Liver (tissue), 9 donors: ENCODE results near the gene CFAP77. TPM values are rescaled to one million over a fixed set of nuclear protein-coding genes. Genes with fewer than 3 reads are reported as not detected.

ENCODE experiments used
- DNase-seq: peaks from one replicate; pipeline ENCODE4 v3.0.0-alpha.2; 2017; ENCODE audit warnings: low spot score
- H3K27ac ChIP-seq, 2 donors: one replicate each; pipeline ENCODE4 v1.7.0; 2013; ENCODE audit warnings: inconsistent platforms in 2 of 2, low read length in 2 of 2, control low read depth in 1 of 2, low read depth in 1 of 2, mild to moderate bottlenecking in 1 of 2
- H3K27me3 ChIP-seq, 4 donors: one replicate each; pipeline versions ENCODE4 v1.6.1 to v1.7.0; 2013; ENCODE audit warnings: low read length in 3 of 4, inconsistent platforms in 1 of 4, mild to moderate bottlenecking in 1 of 4, moderate library complexity in 1 of 4; ENCODE audit not compliant: control insufficient read depth in 4 of 4, insufficient read depth in 4 of 4
- H3K36me3 ChIP-seq, 4 donors: one replicate each; pipeline versions ENCODE4 v1.6.1 to v1.7.0; 2013; ENCODE audit warnings: low read length in 3 of 4, mild to moderate bottlenecking in 3 of 4, low read depth in 1 of 4, moderate library complexity in 1 of 4; ENCODE audit not compliant: control insufficient read depth in 4 of 4, insufficient read depth in 3 of 4
- H3K4me1 ChIP-seq, 4 donors: one replicate each; pipeline versions ENCODE4 v1.6.1 to v1.7.0; 2013; ENCODE audit warnings: low read length in 3 of 4, mild to moderate bottlenecking in 3 of 4, moderate library complexity in 1 of 4; ENCODE audit not compliant: control insufficient read depth in 4 of 4, insufficient read depth in 4 of 4
- H3K4me3 ChIP-seq, 3 donors: one replicate each; pipeline versions ENCODE4 v1.6.1 to v1.7.0; 2013; ENCODE audit warnings: low read length in 3 of 3, control low read depth in 1 of 3, low read depth in 1 of 3, mild to moderate bottlenecking in 1 of 3
- H3K9ac ChIP-seq, 2 donors: one replicate each; pipeline ENCODE4 v1.7.0; 2013; ENCODE audit warnings: low read length in 2 of 2, mild to moderate bottlenecking in 2 of 2, moderate library complexity in 2 of 2, control low read depth in 1 of 2, low read depth in 1 of 2
- H3K9me3 ChIP-seq, 4 donors: one replicate each; pipeline versions ENCODE4 v1.6.1 to v1.7.0; 2013; ENCODE audit warnings: low read length in 3 of 4; ENCODE audit not compliant: control insufficient read depth in 4 of 4
- ATF3 ChIP-seq: IDR thresholded peaks from 2 replicates; pipeline ENCODE4 v1.6.1; 2016; ENCODE audit warnings: antibody characterized with exemption
- CTCF ChIP-seq: fragments of 150-350 bp; IDR thresholded peaks from 2 replicates; pipeline ENCODE4 v1.5.1; 2017; ENCODE audit warnings: improper control_type of control experiment, low read depth, low read length; ENCODE audit not compliant: missing input control
- EGR1 ChIP-seq, 2 donors: IDR thresholded peaks; 2 replicates each; pipeline ENCODE4 v1.6.1; 2016 to 2018; ENCODE audit warnings: antibody characterized with exemption in 2 of 2, low read depth in 2 of 2
- FOXA1 ChIP-seq: IDR thresholded peaks from 2 replicates; pipeline ENCODE4 v1.6.1; 2016; ENCODE audit warnings: antibody characterized with exemption
- FOXA2 ChIP-seq: IDR thresholded peaks from 2 replicates; pipeline ENCODE4 v1.6.1; 2016; ENCODE audit warnings: antibody characterized with exemption
- HNF4A ChIP-seq, 2 donors: conservative IDR thresholded peaks; 2 replicates each; pipeline ENCODE4 v1.6.1; 2016; ENCODE audit warnings: antibody characterized with exemption in 2 of 2, mild to moderate bottlenecking in 2 of 2
- JUND ChIP-seq, 2 donors: IDR thresholded peaks; 2 replicates each; pipeline ENCODE4 v1.6.1; 2016; ENCODE audit warnings: antibody characterized with exemption in 2 of 2
- NR2F2 ChIP-seq: IDR thresholded peaks from 2 replicates; pipeline ENCODE4 v1.6.1; 2016; ENCODE audit warnings: antibody characterized with exemption
- REST ChIP-seq: IDR thresholded peaks from 2 replicates; pipeline ENCODE4 v1.6.1; 2016; ENCODE audit warnings: antibody characterized with exemption, mild to moderate bottlenecking
- RXRA ChIP-seq, 2 donors: IDR thresholded peaks; 2 replicates each; pipeline ENCODE4 v1.6.1; 2017 to 2018; ENCODE audit warnings: antibody characterized with exemption in 2 of 2, mild to moderate bottlenecking in 1 of 2
- SP1 ChIP-seq: IDR thresholded peaks from 2 replicates; pipeline ENCODE4 v1.6.1; 2018; ENCODE audit warnings: antibody characterized with exemption, mild to moderate bottlenecking
- TAF1 ChIP-seq: conservative IDR thresholded peaks from 2 replicates; pipeline ENCODE4 v1.6.1; 2016; ENCODE audit warnings: antibody characterized with exemption, mild to moderate bottlenecking
- YY1 ChIP-seq: IDR thresholded peaks from 2 replicates; pipeline ENCODE4 v1.6.1; 2016; ENCODE audit warnings: antibody characterized with exemption, mild to moderate bottlenecking
- ZBTB33 ChIP-seq: IDR thresholded peaks from 2 replicates; pipeline ENCODE4 v1.6.1; 2016; ENCODE audit warnings: antibody characterized with exemption
- WGBS: extraction: QIAGEN DNeasy Blood & Tissue Kit; methylation state at CpG from one replicate; pipeline ENCODE4 v1.1.7; 2013; 5-methylcytosine and 5-hydroxymethylcytosine counted together
- polyA plus RNA-seq, 2 donors: library from polyadenylated mRNA; stranded (reverse) in 1 of 2; unstranded in 1 of 2; fragments of 200-250 nt in 1 of 2; fragments of >200 nt in 1 of 2; fragmentation: Nextera tagmentation in 1 of 2; extraction: Ambion mirVana in 1 of 2; gene quantifications; one replicate each; pipeline versions ENCODE4 v1.2.1 to v1.2.3, GENCODE V29; 2013 to 2015
- total RNA-seq, 2 donors: library from RNA; depleted of rRNA; stranded (reverse); fragments of >200 nt; gene quantifications; one replicate each; pipeline ENCODE4 v1.2.3, GENCODE V29; 2014
- donor health status: healthy.
- donor health status: healthy.
- donor health status: healthy.
- donor health status: healthy.
- donor health status: healthy.

The CFAP77 gene
- total and polyA plus RNA-seq, 4 donors = not detected

- no peak for DNase-seq
- Histone ChIP-seq H3K27ac (no peak overlapping the region), H3K4me3 (no peak overlapping the region), H3K9ac (no peak overlapping the region), H3K4me1 (no peaks in the 10 kb centered on the region), H3K27me3 (no peaks in the 10 kb centered on the region), H3K9me3 (no peaks in the 10 kb centered on the region), H3K36me3 (peaks cover 5 to 64% (median 37%) of the 10 kb centered on the region in 4 donors)
- no peak for TF ChIP-seq FOXA1
- no peak for TF ChIP-seq HNF4A (conservative IDR thresholded peaks at IDR 0.05)
- WGBS = 95% methylated on average over 12 of the region's 12 CpGs
Observed at GRCh38 chr9:132610661-132611060, 200.7 kb downstream of the CFAP77 start.

GRCh38 chr9:132614324-132614723, 204.3 kb downstream of the CFAP77 start:
- Histone ChIP-seq H3K27ac (no peak overlapping the region), H3K4me3 (no peak overlapping the region), H3K27me3 (no peaks in the 10 kb centered on the region), H3K9me3 (no peaks in the 10 kb centered on the region), H3K4me1 (no peaks in the 10 kb centered on the region), H3K36me3 (peaks cover 6 to 71% (median 39%) of the 10 kb centered on the region in 4 donors), H3K9ac (no peak overlapping the region)
- TF ChIP-seq REST = no peak
- no peak for TF ChIP-seq ZBTB33
- TF ChIP-seq SP1 = no peak
- no peak for TF ChIP-seq EGR1 (IDR thresholded peaks at IDR 0.05; ENCODE audit: low read depth in 2 of 2)
- TF ChIP-seq FOXA2 = no peak
- no peak for TF ChIP-seq HNF4A (conservative IDR thresholded peaks at IDR 0.05)
- no peak for TF ChIP-seq TAF1
- TF ChIP-seq ATF3 = no peak
- no peak for TF ChIP-seq NR2F2
- TF ChIP-seq YY1 = no peak
- TF ChIP-seq JUND (IDR thresholded peaks at IDR 0.05) = no peak
- TF ChIP-seq RXRA (IDR thresholded peaks at IDR 0.05) = no peak
- no peak for TF ChIP-seq FOXA1
- no peak for TF ChIP-seq CTCF
- DNase-seq = no peak
- 80% methylated on average over 6 of the region's 6 CpGs for WGBS
